CD14-positive monocyte (primary cell): ENCODE results near the gene DERL3. TPM values are rescaled to one million over a fixed set of nuclear protein-coding genes. Genes with fewer than 3 reads are reported as not detected.

Experiments used
- DNase-seq, 3 donors: peaks; one replicate each; pipeline ENCODE4 v3.0.0-alpha.2; 2011 to 2022
- H2AFZ ChIP-seq: 2 replicates; pipeline ENCODE4 v1.6.0; 2012; ENCODE audit warnings: mild to moderate bottlenecking, low read depth, low read length, inconsistent platforms; ENCODE audit not compliant: insufficient read depth, poor library complexity, severe bottlenecking
- H3K27ac ChIP-seq, 2 donors: 1 replicate in 1 of 2; 2 replicates in 1 of 2; pipeline ENCODE4 v1.5.1; 2012 to 2013; ENCODE audit warnings: low read length in 2 of 2, control low read depth in 1 of 2, inconsistent platforms in 1 of 2, low read depth in 1 of 2, mild to moderate bottlenecking in 1 of 2
- H3K27me3 ChIP-seq, 2 donors: one replicate each; pipeline versions ENCODE4 v1.6.0 to v1.6.1; 2011 to 2013; ENCODE audit warnings: low read length in 2 of 2; ENCODE audit not compliant: control insufficient read depth in 2 of 2, insufficient read depth in 2 of 2
- H3K36me3 ChIP-seq, 2 donors: replicated peaks in 1 of 2; 1 replicate in 1 of 2; 2 replicates in 1 of 2; pipeline versions ENCODE4 v1.5.1 to v1.6.1; 2012 to 2013; ENCODE audit warnings: low read length in 2 of 2, control low read depth in 1 of 2, inconsistent platforms in 1 of 2, mild to moderate bottlenecking in 1 of 2; ENCODE audit not compliant: insufficient read depth in 2 of 2, control insufficient read depth in 1 of 2
- H3K4me1 ChIP-seq, 2 donors: 1 replicate in 1 of 2; 2 replicates in 1 of 2; pipeline versions ENCODE4 v1.5.1 to v1.6.1; 2012 to 2013; ENCODE audit warnings: low read length in 2 of 2, control low read depth in 1 of 2, inconsistent platforms in 1 of 2, mild to moderate bottlenecking in 1 of 2, moderate library complexity in 1 of 2; ENCODE audit not compliant: insufficient read depth in 2 of 2, control insufficient read depth in 1 of 2
- H3K4me2 ChIP-seq: replicated peaks from 2 replicates; pipeline ENCODE3; 2012; ENCODE audit warnings: low read length, moderate library complexity, mild to moderate bottlenecking; ENCODE audit not compliant: poor library complexity, severe bottlenecking; ENCODE audit errors: extremely low read depth
- H3K4me3 ChIP-seq, 3 experiments: fragments of 200-600 bp in 1 of 3; sonication (generic) in 1 of 3; replicated peaks in 1 of 3; 1 replicate in 2 of 3; 2 replicates in 1 of 3; pipeline ENCODE4 v1.5.1; 2011 to 2013; ENCODE audit warnings: low read length in 3 of 3, mild to moderate bottlenecking in 3 of 3, control low read depth in 2 of 3, low read depth in 2 of 3, inconsistent platforms in 1 of 3, moderate library complexity in 1 of 3
- H3K79me2 ChIP-seq: 2 replicates; pipeline ENCODE4 v1.6.0; 2012; ENCODE audit warnings: mild to moderate bottlenecking, control low read depth, inconsistent platforms, low read length, moderate library complexity; ENCODE audit not compliant: insufficient read depth
- H3K9ac ChIP-seq: 2 replicates; pipeline ENCODE4 v1.6.0; 2017; ENCODE audit warnings: low read length, mild to moderate bottlenecking; ENCODE audit not compliant: insufficient read depth, poor library complexity, severe bottlenecking
- H3K9me3 ChIP-seq, 2 donors: replicated peaks in 1 of 2; 1 replicate in 1 of 2; 2 replicates in 1 of 2; pipeline versions ENCODE4 v1.5.1 to v1.6.1; 2012 to 2013; ENCODE audit warnings: low read length in 2 of 2, control low read depth in 1 of 2; ENCODE audit not compliant: control insufficient read depth in 1 of 2, insufficient read depth in 1 of 2
- H4K20me1 ChIP-seq: 2 replicates; pipeline ENCODE4 v1.6.0; 2012; ENCODE audit warnings: mild to moderate bottlenecking, low read length, control low read depth, moderate library complexity; ENCODE audit not compliant: insufficient read depth
- H3K27ac Mint-ChIP-seq, 7 donors: one replicate each; pipeline ENCODE4 v1.8.0; 2020; ENCODE audit warnings: mild to moderate bottlenecking in 7 of 7, mixed read lengths in 7 of 7, moderate library complexity in 6 of 7, inconsistent platforms in 2 of 7
- H3K27me3 Mint-ChIP-seq, 3 donors: one replicate each; pipeline ENCODE4 v1.8.0; 2021 to 2022; ENCODE audit warnings: low read depth in 3 of 3, mild to moderate bottlenecking in 3 of 3, mixed read lengths in 3 of 3, moderate library complexity in 3 of 3, inconsistent platforms in 1 of 3
- H3K36me3 Mint-ChIP-seq, 2 donors: one replicate each; pipeline ENCODE4 v1.8.0; 2020; ENCODE audit warnings: mixed read lengths in 2 of 2, inconsistent platforms in 1 of 2, mild to moderate bottlenecking in 1 of 2
- H3K4me1 Mint-ChIP-seq: one replicate; pipeline ENCODE4 v1.8.0; 2020; ENCODE audit warnings: mild to moderate bottlenecking, mixed read lengths
- H3K4me3 Mint-ChIP-seq, 2 donors: one replicate each; pipeline ENCODE4 v1.8.0; 2020; ENCODE audit warnings: mild to moderate bottlenecking in 2 of 2, mixed read lengths in 2 of 2, moderate library complexity in 1 of 2
- H3K9me3 Mint-ChIP-seq, 7 donors: one replicate each; pipeline ENCODE4 v1.8.0; 2020 to 2022; ENCODE audit warnings: mixed read lengths in 7 of 7, mild to moderate bottlenecking in 6 of 7, moderate library complexity in 6 of 7, inconsistent platforms in 2 of 7
- CTCF ChIP-seq: fragments of 200-600 bp; IDR thresholded peaks from one replicate; pipeline ENCODE4 v1.8.0; 2022; ENCODE audit warnings: antibody characterized with exemption, mild to moderate bottlenecking
- WGBS: methylation state at CpG from one replicate; pipeline ENCODE4 v1.1.5; 2013; ENCODE audit warnings: missing lambda C conversion rate; ENCODE audit not compliant: insufficient coverage; 5-methylcytosine and 5-hydroxymethylcytosine counted together
- intact Hi-C, 2 donors: fragments of 100-400 bp; cut with micrococcal nuclease; formaldehyde crosslinking; loops; one replicate each; pipeline versions ENCODE4 v1.15.0 to v1.15.1; 2023
- polyA plus RNA-seq, 3 donors: library from polyadenylated mRNA; depleted of rRNA in 1 of 3; unstranded in 2 of 3; stranded (reverse) in 1 of 3; fragments of 300-500 nt in 2 of 3; fragments of >200 nt in 1 of 3; fragmentation: Illumina TruSeq in 2 of 3; gene quantifications; 1 replicate in 2 of 3; 2 replicates in 1 of 3; pipeline ENCODE4 v1.2.3, GENCODE V29; 2012 to 2021

DERL3 gene
- polyA plus RNA-seq, 3 donors = 0.23 to 0.64 (median 0.28) TPM

- Histone ChIP-seq H3K79me2 (no peaks in the 10 kb centered on the region), H3K27ac (no peak overlapping the region), H2AFZ (no peak overlapping the region), H3K4me1 (peaks cover 25 to 27% of the 10 kb centered on the region in 2 donors), H3K9me3 (no peaks in the 10 kb centered on the region), H4K20me1 (peaks cover 3% of the 10 kb centered on the region), H3K36me3 (no peaks in the 10 kb centered on the region), H3K9ac (no peak overlapping the region), H3K27me3 (no peaks in the 10 kb centered on the region), H3K4me2 (no peak overlapping the region), H3K4me3 (no peak overlapping the region)
- no peak overlapping the region for H3K27ac Mint-ChIP-seq
- H3K9me3 Mint-ChIP-seq = no peaks in the 10 kb centered on the region
- intact Hi-C loops = no loop called here
- H3K4me3 Mint-ChIP-seq = no peak overlapping the region
- H3K27me3 Mint-ChIP-seq = peaks cover 3 to 8% (median 4%) of the 10 kb centered on the region in 3 donors
- WGBS = 90% methylated on average over 15 of the region's 20 CpGs
- H3K4me1 Mint-ChIP-seq = peaks cover 34% of the 10 kb centered on the region
- no peak for DNase-seq
- TF ChIP-seq CTCF = no peak
- no peaks in the 10 kb centered on the region for H3K36me3 Mint-ChIP-seq
Measured at GRCh38 chr22:23841736-23842445, 3.1 kb upstream of the DERL3 start.

GRCh38 chr22:23841292-23841691 is 2.5 kb upstream of the DERL3 start:
- Histone ChIP-seq H3K4me3 (no peak overlapping the region), H3K27me3 (no peaks in the 10 kb centered on the region), H3K27ac (no peak overlapping the region), H3K4me2 (no peak overlapping the region), H2AFZ (no peak overlapping the region), H3K36me3 (peaks cover 1 to 5% of the 10 kb centered on the region in 2 donors), H3K4me1 (peaks cover 25 to 27% of the 10 kb centered on the region in 2 donors), H3K9me3 (no peaks in the 10 kb centered on the region), H3K9ac (no peak overlapping the region), H4K20me1 (peaks cover 4% of the 10 kb centered on the region), H3K79me2 (no peaks in the 10 kb centered on the region)
- 88% methylated on average over 5 of the region's 5 CpGs for WGBS
- Mint-ChIP-seq H3K4me3 (no peak overlapping the region), H3K9me3 (no peaks in the 10 kb centered on the region), H3K27me3 (peaks cover 3 to 8% (median 4%) of the 10 kb centered on the region in 3 donors), H3K27ac (peak overlapping the region in 1 of 7 donors; percentile 40), H3K36me3 (peaks cover 3 to 6% of the 10 kb centered on the region in 2 donors), H3K4me1 (peaks cover 34% of the 10 kb centered on the region)
- TF ChIP-seq CTCF = no peak
- no peak for DNase-seq
- intact Hi-C loops = no loop called here
